HG02884 (cell line): ENCODE results near the gene DGCR2.

Experiments
- ATAC-seq: cut with Tn5 transposase; IDR thresholded peaks from one replicate; pipeline ENCODE4 v1.9.1; 2021; ENCODE audit warnings: mild to moderate bottlenecking, moderate library complexity; ENCODE audit not compliant: unreplicated experiment

DGCR2 gene

GRCh38 chr22:19109198-19110063 lies 12.8 kb downstream of the DGCR2 start:
- ATAC-seq = peak; percentile 83

DNA sequence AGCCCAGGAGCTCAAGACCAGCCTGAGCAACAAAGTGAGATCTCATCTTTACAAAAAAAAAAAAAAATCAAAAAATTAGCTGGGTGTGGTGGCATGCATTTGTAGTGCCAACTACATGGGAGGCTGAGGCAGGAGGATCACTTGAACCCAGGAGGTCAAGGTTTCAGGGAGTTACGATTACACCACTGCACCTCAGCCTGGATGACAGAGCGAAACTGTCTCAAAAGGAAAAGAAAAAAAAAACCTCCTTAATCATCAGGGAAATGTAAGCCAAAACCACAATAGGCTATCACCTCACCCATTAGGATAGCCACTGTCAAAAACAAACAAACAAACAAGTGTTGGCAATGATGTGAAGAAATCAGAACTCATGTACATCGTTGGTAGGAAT lies 13.4 kb downstream of the DGCR2 start:
- ATAC-seq = no peak

DNA sequence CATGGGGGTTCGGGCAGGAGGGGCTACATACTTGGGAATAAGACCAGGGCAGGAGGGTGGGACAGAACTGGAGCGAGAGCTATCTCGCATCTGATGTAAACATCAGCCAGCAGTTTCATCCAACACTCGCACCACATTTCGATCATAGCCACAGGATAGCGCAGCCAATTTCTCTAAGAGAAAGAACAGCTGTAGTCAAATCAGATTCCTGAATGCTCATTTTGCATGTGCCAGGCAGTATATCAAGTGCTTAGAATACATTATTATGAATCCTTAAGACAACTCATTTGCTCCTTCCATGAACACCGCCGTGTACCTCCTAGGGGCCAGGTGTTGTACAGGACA lies 14.5 kb downstream of the DGCR2 start:
- ATAC-seq = no peak

GRCh38 chr22:19106886-19107729 lies 15.1 kb downstream of the DGCR2 start:
- ATAC-seq = no peak

DNA sequence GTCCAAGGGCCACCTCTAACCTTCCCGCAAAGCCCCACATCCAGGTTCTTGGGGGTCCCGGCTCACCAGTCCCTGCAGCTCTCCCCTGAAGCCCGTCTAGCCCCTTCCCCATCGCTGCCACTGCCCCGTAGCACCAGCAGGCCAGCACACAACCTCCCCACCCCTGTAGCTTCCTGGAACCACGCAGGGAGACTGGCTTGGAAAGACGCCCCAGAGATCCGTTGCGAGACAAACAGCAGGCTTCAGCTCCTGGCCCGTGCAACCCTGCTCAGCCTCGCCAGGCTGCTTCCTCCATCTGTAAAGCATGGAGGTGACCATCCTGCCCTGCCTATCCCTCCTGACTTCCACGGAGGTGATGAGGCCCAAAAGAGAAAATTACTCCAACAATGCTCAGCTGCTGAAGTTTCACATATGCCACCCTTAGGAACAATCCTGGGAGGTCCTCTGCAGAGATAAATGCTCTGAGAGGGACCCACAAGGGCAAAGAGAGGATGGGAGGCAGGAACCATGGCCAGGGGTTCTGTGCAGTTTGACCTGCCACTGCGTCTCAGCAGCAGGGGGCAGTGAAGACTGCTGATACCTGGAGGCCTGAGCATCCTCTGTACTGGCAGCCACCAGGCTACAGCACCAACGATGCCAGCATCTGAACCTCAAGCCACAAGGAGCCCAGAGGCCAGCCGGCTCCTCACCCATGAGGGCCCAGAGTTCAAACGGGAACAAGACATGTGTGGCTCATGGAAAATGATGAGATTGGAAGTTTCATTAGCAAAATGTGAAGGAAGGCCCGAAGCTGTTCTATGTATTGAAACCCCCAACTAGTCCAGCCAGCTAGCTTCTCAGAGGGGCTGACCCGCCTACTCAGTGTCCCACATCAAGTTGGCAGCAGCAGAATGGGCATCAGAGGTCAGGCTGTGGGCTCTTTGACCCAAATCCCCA lies 16.1 kb downstream of the DGCR2 start:
- ATAC-seq = no peak

GRCh38 chr22:19105456-19105855 lies 16.8 kb downstream of the DGCR2 start:
- no peak for ATAC-seq

GRCh38 chr22:19103880-19104821 lies 18.1 kb downstream of the DGCR2 start:
- no peak for ATAC-seq

DNA sequence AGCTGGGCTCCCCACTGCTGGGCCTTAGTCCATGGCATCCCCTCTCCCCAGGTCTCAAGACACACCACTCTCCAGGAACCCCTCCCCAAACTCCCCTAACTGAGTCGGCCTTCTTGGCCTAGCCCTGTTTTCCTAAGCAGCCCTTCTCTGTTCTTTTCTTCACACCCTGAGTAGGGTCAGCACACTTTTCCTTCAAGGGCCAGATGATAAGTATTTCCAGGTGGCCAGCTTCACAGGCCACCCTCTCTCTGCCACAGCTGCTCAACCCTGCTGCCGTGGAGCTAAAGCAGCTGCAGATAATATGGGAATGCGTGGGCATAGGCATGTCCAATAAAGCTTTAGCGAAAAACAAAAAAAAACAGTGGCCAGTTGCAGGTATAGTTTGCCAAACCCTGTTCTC lies 24.1 kb downstream of the DGCR2 start:
- no peak for ATAC-seq

DNA sequence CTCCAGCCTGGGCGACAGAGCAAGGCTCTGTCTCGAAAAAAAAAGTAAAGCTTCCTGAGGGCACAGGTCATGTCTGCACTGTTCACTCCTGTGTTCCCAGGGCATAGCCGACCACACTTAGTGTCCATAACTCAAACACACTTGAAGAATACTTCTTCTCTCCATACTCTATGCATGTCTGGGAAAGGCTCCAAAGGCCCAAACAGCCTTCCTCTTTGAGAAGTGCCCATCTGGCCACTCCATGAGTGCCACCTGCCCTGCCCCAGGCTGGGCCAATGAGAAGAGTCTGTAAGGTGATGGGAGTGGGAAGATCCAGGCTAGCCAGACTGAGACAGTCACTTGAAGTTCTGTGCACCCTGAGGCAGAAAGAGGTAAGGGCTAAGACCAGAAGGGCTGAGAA lies 24.7 kb downstream of the DGCR2 start:
- no peak for ATAC-seq

DNA sequence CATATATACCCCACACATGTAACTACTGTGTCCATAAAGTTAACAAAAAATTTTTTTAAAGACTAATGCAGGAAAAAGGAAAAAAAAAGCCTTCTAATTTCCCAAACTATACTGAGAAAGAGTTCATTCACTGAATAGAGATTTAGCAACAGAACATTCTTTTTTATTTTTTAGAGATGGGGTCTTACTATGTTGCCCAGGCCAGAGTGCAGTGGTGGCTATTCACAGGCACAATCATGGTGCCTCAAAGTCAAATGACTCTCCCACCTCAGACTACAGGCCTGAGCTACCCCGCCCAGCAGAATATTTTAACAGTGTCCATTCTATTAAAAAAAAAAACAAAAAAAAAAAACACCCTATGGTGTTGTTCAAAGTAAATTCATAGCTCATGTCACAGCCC lies 25.7 kb downstream of the DGCR2 start:
- no peak for ATAC-seq

GRCh38 chr22:19094393-19094997 lies 27.7 kb downstream of the DGCR2 start:
- ATAC-seq = no peak

DNA sequence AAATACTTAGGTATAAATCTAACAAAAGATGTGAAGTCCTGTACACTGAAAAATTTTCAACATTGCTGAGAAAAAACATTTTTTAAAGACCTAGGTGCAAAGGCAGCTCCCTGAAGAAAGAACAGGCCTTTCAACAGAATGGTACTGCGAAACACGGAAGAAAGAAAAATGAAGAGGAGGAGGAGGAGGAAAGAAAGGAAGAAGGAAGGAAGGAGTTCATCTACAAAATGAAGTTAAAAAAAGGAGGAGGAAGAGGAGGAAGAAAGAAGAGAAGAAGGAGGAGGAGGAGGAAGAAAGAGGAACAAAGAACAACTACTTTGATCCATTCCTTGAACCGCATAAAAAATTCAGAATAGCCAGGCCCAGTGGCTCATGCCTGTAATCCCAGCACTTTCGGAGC lies 29.5 kb downstream of the DGCR2 start:
- no peak for ATAC-seq

DNA sequence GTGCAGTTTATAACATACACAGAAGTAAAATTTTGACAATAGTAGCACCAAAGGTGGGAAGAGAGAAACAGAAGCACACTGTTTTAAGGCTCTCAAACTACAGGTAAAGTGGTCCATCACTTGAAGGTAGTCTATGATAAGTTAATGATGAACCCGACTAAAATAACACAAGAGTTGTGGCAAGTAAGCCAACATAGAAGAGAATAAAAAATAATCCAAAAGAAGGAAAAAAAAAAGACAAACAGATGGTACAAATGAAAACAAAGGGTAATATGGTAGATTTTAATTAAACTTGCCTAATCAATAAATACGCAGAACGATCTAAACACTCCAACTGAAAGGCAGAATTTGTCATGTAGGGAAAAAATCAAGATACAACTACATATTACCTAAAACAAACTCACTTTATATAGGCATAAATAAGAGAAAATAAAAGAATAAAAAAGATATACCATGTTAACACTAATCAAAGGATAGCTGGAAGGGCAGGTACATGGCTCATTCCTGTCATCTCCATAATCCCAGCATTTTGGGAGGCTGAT lies 31.6 kb downstream of the DGCR2 start:
- no peak for ATAC-seq

DNA sequence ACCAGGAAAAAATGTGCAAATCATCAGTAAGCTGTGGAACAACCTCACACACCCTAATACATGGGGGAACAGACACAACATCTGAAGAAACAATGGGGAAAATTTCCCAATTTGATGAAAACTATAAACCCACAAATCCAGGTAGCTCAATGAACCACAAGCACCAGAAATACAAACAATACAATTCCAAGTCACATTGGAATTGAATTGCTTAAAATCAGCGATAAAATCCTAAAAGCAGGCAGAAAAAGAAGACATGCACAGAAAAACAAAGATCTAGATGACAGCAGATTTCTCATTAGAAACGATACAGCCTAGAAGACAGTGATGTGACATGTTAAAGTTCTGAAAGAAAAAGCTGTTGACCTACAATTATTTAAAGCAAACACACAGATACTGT lies 32.0 kb downstream of the DGCR2 start:
- no peak for ATAC-seq

DNA sequence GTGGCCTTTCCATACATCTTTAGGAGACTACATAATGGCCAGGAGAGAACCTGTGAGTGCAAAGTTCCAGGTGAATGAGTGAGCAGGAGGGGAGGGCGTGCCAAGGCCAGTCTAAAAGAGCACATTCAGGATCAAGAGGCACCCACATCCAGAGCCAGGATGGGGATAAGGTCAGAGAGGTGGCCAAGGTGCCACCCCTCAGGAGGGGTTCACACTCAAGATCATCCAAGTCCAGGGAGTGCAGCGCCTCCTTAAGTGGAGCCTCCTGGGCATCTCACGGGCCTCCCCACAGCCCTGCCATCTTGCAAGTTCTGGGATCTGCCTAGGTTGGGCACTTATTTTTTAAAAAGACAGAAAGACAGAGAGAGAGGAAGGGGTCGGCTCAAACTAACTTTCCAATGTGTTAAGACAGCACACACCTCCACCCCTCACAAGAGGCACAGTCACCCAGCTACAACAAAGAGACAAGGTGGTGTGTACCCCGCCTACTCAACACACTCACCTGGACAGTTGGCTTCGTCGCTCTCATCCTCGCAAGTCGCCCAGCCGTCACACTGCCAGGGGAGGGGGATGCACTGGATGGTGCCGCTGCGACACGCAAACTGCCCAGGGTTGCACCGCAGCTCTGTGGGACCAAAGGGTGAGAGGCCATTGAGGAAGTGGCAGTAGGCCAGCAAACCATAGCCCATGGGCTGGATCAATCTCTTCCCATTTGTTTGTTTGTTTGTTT lies 33.2 kb downstream of the DGCR2 start:
- no peak for ATAC-seq

GRCh38 chr22:19086896-19087295 lies 35.3 kb downstream of the DGCR2 start:
- ATAC-seq = no peak

- ATAC-seq = no peak
These were observed 35.8 kb downstream of the DGCR2 start for GRCh38 chr22:19086417-19086816.

DNA sequence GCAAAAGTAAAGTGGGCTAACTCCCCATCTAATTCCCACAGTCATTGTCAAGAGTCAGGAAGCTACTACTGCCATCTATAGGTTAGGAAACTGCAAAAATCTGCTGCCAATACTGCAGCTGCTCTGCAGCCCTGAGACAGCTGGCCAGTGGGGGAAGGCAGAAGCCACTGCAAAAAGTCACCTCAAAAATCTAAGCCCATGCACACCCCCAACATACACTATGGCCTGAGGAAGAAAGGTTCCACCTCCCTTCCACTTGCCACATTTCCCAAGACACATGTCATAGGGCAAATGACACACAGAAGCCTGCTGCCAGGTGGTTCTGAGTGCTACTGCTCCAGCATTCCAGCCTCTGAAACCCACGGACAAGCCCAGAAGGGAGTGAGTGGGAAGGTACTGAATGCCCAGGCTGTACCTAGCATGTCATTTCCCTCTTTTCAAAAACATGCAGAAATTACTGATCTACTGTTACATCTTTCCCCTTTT lies 36.9 kb downstream of the DGCR2 start:
- no peak for ATAC-seq
